Vagina (tissue), 2 donors: Measurements from ENCODE around the gene ZBTB45.

Experiments
- CTCF ChIP-seq, 3 experiments: fragments of 450-650 bp in 2 of 3; fragments of 200-600 bp in 1 of 3; sonication (generic) in 1 of 3; IDR thresholded peaks; one replicate each; pipeline ENCODE4 v1.5.1; 2017 to 2019; ENCODE audit warnings: antibody characterized with exemption in 3 of 3, mild to moderate bottlenecking in 2 of 3, moderate library complexity in 2 of 3
- POLR2AphosphoS5 ChIP-seq, 2 donors: sonication (generic); formaldehyde crosslinking; IDR thresholded peaks; one replicate each; pipeline ENCODE4 v1.9.0; 2017; ENCODE audit warnings: antibody characterized with exemption in 2 of 2, mild to moderate bottlenecking in 2 of 2, low read depth in 1 of 2; ENCODE audit not compliant: insufficient read depth in 1 of 2

GRCh38 chr19:58474997-58475713 lies 44.5 kb downstream of the ZBTB45 start:
- TF ChIP-seq POLR2AphosphoS5 (IDR thresholded peaks at IDR 0.05; ENCODE audit: insufficient read depth in 1 of 2, low read depth in 1 of 2) (no peak), CTCF (IDR thresholded peaks at IDR 0.05) (no peak)
